NCI-H1436 treated with DMSO at 0.1 percent for 48 hours (cell line): ENCODE results near the gene CDH4.

ENCODE experiments used
- DNase-seq: peaks from one replicate; lab custom pipeline; 2025; lab: John Stamatoyannopoulos, UW

The CDH4 gene

DNA sequence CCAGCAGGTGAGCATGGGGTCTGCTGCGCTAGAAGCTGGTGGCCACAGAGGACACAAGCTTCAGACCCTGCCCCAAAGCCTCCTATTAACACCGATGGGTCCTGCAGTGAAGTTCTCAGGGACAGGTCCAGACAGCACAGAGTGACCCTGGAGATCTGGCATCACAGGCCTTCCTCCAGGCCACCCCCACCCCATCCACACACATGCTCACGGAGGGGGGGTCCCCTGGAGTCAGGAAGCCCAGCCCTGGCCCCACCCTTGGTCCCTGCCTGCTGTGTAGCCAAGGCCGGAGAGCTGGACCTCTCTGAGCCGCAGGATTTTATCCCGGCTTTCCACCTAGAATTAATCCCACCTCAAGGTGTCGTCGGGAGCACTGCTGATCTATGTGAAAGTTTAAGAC lies 646.3 kb downstream of the CDH4 start:
- no peak for DNase-seq

DNA sequence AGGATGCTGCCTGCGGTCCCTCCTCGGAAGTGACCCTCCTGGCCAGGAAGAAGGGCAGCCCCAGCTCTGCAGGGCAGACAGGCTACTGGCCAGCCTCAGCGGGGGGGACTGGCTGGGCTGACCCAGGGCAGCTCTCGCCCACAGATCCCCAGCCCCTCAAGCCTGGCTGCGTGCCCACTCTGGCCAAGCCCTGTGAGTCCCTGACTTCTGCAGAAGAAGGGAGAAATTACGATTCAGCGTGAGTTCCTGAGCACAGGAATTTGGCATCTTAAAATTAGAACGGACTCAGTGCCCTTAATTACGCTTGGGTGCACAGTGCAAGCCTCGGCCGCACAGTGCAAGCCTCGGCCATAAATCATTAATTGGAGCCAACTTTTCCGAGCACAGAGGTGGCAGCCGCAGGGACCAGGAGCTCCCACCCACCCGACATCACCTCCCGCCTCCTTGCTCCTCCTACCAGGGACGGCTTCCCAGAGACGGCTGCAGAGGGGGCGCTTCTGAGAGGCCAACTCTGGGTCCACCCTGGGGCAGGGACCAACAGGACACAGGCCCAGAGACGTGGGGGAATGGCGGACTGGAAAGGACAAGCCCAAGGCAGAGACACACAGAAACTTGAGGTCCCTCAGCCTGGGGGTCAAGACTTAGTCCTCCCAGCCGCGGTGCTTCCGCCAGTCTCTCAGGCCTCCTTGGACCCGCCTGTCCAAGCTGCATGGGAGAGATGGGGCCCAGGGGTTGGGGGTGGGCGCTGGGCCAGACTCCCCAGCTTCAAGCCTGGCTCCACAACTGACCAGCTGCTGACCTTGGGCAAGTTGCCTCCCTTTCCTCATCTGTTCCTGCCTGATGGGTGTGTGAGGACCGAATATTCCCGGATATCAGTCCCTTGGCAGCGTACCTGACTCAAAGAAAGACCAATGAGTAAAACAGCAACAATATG lies 648.2 kb downstream of the CDH4 start:
- DNase-seq = no peak

DNA sequence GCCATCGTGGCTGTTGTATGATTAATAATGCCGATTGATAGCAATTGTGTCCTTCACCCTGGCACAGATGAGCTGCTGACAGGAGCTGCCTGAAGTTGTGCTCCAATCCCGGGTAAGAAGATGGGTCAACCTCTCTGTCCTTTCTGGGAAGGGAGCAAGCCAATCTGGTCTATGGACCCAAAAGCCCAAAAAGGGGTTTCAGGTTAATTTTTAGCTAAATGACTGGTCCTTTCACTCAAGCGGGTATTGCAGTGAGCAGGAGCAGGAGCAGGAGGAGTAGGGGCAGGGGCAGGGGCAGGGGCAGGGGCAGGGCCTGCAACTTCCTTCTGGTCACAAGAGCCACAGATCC lies 648.9 kb downstream of the CDH4 start:
- DNase-seq = no peak

DNA sequence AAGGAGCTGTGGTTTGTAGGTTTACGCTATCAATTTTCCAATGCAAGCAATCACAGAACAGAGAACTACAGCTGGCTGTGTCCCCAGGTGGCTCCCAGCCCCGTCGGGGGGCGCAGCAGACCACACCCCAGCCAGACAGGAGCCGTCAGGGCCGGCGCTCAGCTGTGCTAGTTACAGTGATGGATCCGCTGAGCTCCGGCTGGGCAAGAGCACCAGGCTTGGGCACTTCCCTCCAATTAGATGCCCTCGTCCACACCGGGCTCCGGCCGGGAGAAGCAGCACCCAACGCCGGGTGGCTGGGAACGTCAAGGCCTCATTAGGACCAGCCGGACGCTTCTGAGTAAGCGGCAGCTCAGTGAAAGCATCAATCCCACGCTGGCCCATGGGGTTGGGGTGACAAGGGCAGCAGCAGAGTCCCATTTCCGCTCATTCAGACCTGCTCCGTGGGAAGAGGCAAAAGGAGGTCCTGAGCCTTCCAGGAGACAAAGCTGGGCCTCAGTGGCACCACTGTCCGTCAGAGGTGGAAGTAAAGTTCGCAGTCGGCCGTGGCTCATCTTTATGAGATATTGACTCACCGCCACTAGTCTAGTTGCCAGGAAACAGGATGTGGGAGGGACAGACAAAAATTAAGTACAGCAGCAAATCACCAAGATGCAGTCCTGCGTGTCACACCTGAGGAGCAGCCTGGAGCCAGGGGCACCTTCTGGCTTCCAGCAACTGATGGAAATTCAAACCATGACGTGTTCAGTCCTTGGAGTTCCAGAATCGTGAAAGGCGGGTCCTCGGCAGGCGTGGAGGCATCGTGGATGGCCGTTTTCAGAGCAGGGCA lies 649.5 kb downstream of the CDH4 start:
- no peak for DNase-seq

DNA sequence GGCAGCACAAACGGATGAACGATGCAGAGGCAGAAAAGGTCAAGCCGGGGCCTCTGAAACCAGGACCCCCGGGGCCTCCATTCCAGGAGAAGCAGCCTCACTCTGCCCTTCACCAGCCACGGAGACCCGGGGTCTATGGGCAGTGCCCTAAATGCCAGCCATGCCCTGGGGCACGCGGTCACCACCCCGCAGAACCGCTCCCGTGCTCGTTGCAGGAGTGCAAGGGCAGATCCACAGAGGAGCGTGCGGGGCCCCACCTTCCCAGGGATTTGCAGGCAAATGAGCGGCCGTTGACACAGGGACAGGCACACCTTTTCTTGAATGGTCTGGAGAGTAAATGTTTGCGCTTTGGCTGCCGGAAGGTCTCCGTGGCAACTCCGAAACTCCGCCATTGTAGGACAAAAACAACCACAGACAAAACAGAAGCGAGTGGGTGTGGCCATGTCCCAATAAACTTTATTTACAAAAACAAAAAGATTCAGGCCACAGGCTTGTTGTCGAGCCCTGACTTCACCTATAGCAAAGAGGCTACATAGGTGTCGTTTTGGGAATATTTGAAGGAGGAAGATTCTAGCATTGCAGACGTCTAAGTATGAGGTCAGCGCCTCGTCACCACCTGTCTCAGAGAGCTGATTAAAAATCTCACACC lies 650.3 kb downstream of the CDH4 start:
- DNase-seq = no peak

DNA sequence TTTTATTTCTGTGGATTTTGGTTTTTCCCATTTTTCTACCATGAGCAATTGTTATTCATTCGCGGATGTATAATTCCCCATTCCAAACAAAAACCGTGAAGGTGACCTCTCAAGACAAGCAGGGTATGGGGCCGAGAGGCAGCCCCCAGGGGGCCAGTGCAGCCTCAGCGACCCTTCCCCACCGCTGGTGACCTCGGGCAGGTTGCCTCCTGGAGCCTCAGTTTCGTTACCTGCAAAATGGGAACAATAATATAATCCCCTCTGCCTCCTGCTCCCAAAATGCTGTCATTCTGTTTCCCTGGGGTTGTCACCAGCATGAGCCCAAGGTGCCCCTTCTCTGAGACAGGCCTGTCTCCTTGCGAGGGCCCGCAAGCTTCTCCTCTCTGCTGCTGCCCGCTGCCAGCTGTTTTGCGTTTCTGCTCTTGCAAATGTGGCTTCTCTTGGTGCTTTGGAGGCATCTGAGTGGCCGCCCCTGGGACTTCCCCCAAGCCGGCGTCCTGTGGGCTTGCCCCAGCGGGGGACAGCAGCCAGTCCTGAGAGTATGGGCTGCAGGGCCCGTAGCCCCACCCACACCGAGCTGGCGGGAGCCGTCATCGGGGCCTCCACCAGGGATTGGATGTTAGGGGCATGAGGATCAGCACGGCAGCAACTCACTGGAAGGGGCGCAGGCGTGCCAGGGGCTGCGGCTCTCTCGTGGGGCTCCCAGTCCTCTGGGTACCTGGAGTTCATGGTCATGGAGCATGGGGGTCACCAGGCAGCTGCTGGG lies 651.7 kb downstream of the CDH4 start:
- no peak for DNase-seq

DNA sequence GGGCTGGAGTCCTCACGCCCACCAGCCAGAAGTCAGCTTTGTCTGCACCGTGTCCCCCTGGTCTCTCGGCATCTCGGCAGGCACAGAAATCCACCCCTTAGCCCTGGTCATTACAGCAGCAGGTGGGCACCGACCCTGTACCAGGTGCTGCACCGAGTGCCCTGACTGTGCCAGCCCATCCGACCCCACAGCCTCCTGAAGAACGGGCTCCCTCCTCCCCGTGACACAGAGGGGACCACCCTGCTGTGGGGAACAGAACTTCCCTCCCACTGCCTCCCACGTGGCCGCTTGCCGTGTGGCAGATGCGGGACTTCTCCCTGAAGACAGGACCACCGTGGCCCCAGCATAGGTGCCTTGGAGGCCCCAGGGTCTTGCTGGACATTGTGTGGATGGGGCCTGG lies 652.4 kb downstream of the CDH4 start:
- DNase-seq = no peak

DNA sequence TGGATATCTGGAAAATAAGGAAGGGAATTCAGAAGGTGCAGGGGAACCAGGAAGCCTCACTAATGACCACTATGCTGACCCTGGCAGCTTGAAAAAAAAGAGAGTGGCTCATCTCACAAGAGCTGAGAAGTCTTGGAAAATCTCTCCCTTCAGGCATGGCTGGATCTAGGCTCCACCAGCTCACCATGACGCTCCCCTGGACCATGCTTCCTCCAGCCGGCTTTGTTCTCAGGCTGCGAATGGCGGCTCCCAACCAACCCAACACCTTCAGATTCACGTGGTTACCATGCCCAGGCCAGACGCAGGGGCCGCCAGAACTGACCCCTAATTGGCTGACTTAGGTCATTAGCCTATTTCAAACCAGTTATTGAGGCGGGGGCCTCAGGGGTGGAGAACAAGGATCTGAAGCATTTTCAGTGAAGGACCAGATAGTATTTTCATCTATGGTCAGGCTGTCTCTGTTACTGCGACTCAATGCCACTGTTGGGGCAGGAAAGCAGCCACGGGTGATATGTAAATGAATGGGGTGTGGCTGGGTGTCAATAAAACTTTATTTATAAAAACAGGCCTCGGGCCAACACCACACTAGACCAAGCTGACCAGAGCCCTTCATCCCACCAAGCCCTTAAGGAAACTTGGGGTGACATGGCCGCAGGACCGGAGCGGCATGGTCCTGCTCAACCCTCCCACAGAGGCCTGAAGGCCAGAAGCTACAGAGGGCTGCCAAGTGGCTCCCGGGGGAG lies 653.9 kb downstream of the CDH4 start:
- no peak for DNase-seq

DNA sequence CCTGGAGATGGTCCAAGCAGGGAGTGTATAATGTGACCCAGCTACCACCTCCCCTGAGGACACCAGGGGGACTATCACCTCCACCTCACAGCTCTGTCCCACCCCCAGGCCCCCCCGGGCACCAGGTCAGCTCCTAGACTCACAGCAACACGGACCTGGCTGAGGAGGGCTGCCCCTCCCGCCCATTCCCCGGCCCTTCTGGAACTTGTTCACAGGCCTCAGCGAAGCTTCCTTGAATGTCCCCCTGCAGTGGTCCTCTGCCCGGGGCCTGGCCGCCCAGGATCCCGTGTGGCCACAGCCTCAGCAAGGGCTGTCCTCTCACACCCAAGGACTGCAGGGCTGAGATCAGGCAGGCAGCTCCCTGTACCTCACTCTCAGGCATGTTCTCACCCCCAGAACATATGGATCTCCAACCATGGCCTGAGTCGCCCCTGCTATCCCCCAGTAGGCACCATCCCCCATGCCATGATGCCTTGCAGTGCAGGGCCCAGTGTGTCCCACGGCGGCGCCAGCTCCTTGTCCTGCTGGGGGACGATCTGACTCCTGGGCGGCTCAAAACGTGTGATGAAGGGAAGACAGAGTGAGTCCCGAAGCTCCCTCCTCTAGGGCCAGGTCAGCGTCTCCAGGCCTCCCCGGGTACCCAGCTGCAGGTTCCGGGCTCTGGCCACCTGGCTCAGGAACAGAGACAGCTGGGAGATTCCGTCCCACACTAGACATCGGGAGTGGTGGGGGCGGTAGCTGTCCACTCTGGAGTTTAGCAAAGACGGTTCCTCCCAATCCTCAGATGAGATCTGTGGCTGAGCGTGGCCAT lies 655.2 kb downstream of the CDH4 start:
- no peak for DNase-seq

DNA sequence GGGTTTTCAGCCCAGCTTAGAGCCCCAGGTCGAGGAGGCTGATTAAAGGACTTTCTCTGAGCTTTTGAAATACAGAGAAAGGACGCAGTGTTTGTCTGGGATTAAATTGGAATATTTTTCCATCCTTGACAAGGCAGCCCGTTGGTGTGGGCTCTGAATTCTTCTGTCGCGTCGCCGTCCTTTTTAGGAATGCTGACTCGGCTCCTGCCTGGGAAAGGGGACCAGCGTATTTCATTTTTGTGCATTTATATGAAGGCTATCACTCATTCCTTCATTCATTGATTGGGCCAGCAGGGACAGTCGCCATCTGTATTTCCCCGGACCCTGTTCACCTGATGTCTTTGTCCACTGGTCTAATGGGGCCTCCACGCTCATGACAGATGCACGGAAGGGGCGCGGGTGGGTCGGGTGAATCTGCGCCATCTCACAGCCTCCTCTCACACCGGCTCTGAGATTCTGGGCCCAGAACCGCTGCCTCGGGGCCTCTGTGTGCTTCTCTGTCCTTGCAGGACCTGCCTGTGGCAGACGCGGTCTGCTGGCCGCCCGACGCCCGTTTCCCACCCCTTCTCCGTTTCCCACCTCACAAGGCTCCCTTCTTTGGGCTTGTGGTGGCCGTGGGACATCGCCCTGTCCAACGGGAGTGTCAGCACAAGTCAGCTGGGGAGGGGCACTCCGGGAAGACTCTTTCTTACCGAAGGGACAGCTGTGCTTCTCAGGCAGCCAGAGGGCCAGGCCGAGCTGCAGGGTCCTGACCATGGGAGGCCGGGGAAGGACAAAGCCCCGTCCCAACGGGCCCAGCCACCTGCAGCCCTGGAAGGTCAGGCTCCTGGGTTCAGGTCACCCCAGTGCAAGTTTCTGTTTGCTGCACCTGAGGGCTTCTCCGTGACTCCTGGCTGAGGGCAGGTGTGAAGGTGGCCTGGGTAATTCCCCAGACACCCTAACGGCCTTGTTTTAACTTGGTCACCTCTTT lies 656.3 kb downstream of the CDH4 start:
- DNase-seq = no peak

DNA sequence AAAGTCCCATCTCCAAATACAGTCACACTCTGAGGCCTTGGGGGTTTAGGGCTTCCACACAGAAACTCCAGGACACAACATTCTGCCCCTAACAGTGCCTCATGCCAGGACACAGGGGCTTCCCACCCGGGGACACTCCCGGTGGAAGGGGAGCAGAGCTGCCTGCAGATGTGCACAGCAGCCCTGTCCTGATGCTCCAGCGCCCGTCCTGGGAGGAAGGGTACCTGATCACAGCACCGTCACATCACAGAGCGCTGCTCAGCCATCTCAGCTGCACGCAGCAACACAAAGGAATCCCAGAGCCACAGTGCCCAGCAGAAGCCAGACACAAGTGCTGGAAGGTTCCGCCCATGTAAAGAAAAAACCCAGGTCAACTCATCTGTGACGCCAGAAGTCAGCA lies 657.0 kb downstream of the CDH4 start:
- DNase-seq = no peak

DNA sequence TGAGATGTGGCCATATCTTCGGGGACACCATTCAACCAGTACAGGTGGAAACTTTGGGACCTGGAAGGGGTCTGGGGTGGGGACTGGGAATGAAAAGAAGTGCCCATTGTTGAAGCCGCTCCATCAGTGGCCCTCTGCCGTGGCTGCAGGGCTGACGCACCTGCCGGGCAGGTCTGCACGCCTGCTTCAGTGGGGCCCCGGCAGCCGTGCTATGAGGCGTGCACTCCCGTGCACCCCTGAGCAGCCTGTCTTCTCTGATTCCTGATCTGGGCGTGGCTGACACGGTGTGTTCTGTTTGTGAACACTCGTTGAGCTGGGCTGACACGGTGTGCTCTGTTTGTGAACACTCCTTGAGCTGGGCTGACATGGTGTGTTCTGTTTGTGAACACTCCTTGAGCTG lies 657.8 kb downstream of the CDH4 start:
- no peak for DNase-seq

DNA sequence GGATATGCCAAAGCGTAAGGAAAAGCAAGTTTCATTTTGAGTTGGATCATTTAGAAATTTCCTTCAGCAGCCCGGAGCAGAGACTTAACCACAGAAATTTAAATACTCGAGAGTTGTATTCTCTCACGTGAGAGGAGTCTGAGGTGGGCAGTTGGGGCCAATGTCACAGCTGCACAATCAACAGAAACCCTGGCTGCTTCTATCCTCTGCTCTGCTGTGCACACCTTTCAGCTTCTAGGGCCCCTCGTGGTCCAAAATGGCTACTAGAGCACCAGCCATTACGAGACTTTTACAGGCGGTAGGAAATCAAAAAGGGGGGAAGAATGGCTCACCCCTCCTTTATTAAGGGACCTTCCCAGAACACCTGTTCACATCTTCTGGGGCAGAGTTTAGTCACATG lies 659.8 kb downstream of the CDH4 start:
- DNase-seq = no peak

DNA sequence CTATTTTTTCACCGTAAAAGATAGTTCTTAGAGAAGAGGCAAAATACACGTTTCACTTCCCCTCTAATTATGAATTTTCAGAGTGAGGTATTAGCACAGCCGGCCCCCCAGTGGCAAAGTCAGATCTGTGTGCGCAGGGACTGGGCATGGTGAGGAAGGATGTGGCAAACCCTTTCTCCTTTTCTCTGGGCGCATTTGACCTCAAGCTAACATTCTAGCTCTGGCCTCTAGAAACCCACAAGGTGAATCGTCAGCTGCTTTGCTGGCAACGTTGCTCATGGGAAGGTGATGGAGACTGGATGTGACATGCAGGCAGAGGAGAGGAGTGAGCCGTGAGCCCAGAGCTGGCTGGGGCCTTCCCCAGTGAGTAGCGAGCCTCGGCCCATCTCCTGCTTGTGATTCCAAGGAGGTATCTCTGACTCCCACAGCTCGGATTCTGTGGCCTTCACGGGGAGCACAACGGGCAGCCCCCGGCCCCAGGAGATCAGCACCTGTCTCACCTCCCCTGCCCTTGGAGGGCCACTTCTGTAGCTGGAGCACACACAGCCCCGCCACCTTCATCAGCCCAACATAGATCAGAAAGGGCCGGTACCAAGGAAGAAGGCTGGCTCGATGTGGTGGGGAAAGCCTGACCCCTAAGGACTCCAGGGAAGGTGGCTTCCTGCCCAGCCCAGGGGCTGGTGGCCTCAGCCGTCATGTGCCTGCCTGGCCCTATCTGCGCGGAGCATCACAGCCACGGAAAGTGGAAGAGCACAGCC lies 660.8 kb downstream of the CDH4 start:
- DNase-seq = no peak

DNA sequence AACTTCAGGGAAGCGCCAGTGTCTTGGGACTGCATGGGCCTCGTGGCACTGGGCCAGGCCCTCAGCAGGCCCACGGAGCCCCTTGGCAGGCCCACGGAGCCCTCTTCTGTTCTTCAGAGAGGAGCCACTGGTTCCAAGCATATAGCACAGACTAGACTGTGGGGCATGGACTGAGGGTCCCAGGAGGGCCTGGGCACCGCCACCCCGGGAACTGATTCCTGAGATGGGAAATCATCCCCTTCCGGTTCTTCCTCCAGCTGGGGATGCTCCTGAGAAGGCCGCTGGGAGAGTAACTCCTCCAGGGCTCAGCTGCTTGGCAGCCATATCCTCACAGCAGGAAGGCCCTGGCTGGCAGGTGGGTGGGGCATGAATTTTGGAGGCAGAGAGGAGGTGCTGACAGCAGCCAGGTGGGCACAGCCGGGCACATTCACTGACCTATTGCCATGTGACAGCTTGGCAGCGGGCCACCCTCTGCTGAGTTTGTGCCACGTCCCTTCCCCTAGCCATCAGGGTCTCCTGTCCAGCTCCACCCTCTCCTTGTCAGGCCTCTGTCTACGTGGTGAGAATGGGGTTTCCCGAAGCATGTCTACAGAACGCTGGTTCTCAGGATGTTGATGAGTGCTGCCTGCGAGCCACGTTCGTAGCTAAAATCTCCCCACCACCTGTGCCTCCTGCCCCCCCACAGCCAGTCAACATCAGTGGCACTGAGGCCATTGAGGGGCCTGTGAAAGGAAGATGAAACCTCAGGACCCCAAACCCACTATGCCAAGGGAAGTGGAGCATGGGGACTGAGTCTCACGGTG lies 661.6 kb downstream of the CDH4 start:
- no peak for DNase-seq

DNA sequence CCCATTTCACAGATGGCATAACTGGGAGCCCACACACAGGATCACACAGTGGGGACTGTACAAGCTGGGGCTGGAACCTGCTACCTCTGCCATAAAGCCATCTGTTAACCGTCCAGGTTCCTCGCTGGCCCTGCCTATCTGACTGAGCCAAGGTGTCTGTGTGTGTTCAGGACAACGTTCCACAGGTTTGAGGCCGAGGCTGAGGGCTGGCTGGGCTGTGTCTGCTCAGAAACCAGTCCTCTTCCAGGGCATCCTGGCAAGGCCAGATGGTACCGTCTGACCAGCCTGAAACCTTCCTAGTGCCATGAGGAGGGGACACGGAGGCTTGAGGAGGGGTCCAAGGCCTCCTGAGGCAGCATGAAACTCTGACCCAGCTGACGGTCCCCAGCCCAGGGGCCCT lies 663.0 kb downstream of the CDH4 start:
- no peak for DNase-seq

DNA sequence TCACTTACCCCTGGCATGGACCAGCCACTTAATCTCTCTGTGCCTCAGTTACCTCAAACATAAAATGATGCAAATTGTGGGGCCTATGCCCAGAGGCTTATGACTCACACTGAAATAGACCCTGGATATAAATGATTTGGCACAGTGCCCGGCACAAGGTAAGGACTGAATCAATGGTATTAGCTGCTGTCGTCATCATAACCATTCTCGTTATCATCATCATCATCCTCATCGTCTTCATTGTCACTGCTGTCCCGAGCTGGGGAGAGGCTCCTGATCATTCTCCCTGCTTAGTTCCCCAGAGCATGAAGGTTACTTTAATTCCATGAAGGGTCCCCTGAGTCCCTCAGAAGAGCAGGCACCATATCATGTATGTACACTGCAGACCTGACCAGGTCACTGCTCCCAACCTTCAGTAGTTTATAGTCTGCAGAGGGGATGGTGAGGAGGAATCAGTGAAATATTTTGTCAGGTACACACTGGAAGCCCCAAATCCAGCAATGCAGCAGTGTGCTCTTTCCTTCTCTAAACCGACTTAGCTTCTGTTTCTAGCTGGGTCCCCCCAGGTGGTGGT lies 664.3 kb downstream of the CDH4 start:
- DNase-seq = no peak
